Measurements from ENCODE around the gene USF1. TPM values are rescaled to one million over a fixed set of nuclear protein-coding genes. Genes with fewer than 3 reads are reported as not detected.

The USF1 gene
- total and polyA plus RNA-seq, 2 experiments from 2014 or later, result 23.8 to 74.8 TPM

DNA sequence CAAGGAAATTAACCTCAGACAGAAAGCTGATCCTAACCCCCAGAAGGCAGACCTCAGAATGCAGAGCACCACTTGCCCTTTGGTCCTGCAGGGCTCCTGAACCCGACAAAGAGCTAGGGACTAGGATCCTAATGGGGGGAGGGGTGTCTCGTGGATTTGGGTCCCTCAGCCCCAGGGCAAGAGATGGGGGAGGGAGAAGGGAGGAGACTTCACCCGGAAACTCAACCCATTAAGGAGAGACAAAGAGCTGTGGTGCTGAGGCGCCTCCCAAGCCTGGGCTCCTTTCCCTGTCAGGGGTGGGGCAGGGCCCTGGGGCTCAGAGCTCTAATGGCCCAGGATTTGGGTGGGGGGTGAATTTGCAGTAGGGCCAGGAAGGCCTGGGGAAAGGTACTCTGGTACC is 40.7 kb upstream of the USF1 start:
- no peaks in the 10 kb centered on the region for H3K36me3 ChIP-seq (ENCODE audit: insufficient read depth)
- H4K20me1 ChIP-seq (replicated peaks; ENCODE audit: insufficient read depth), result no peaks in the 10 kb centered on the region
- H3K4me3 Mint-ChIP-seq, result no peak overlapping the region
- H3K4me2 ChIP-seq, result 0 out of 2 replicates have a peak overlapping the region, but pooled peaks have one; percentile 38
- no peaks in the 10 kb centered on the region for H3F3A ChIP-seq (replicated peaks; ENCODE audit: low read depth)
- H3K27ac Mint-ChIP-seq, result no peak overlapping the region
- no peak for TF ChIP-seq ZNF114 (CRISPR knock-in tag; IDR thresholded peaks at IDR 0.05)
- TF ChIP-seq, protein P1, sequence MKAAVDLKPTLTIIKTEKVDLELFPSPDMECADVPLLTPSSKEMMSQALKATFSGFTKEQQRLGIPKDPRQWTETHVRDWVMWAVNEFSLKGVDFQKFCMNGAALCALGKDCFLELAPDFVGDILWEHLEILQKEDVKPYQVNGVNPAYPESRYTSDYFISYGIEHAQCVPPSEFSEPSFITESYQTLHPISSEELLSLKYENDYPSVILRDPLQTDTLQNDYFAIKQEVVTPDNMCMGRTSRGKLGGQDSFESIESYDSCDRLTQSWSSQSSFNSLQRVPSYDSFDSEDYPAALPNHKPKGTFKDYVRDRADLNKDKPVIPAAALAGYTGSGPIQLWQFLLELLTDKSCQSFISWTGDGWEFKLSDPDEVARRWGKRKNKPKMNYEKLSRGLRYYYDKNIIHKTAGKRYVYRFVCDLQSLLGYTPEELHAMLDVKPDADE (IDR thresholded peaks at IDR 0.05), result no peak
- TF ChIP-seq JUNB (IDR thresholded peaks at IDR 0.05; ENCODE audit: unreplicated experiment), result no peak
- no peak for TF ChIP-seq ZNF331 (CRISPR knock-in tag; IDR thresholded peaks at IDR 0.05; ENCODE audit: low read depth)
- TF ChIP-seq, protein P2, sequence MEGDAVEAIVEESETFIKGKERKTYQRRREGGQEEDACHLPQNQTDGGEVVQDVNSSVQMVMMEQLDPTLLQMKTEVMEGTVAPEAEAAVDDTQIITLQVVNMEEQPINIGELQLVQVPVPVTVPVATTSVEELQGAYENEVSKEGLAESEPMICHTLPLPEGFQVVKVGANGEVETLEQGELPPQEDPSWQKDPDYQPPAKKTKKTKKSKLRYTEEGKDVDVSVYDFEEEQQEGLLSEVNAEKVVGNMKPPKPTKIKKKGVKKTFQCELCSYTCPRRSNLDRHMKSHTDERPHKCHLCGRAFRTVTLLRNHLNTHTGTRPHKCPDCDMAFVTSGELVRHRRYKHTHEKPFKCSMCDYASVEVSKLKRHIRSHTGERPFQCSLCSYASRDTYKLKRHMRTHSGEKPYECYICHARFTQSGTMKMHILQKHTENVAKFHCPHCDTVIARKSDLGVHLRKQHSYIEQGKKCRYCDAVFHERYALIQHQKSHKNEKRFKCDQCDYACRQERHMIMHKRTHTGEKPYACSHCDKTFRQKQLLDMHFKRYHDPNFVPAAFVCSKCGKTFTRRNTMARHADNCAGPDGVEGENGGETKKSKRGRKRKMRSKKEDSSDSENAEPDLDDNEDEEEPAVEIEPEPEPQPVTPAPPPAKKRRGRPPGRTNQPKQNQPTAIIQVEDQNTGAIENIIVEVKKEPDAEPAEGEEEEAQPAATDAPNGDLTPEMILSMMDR (conservative IDR thresholded peaks at IDR 0.05; ENCODE audit: low read depth in 2 of 2), result no peak
- no peak for TF ChIP-seq STAT1 (IDR thresholded peaks at IDR 0.05; ENCODE audit: unreplicated experiment)
- no peaks in the 10 kb centered on the region for H3K27me3 ChIP-seq (ENCODE audit: insufficient read depth)
- H3K27ac ChIP-seq (ENCODE audit: low read depth), result no peak overlapping the region
- DNase-seq (ENCODE audit: low spot score) (peak; percentile 17), ATAC-seq (no peak; the same call in 2 of the 3 replicates)
- H2AFZ ChIP-seq, result 0 out of 2 replicates have a peak overlapping the region, but pooled peaks have one; percentile 14
- no peaks in the 10 kb centered on the region; the same call in 2 of the 3 replicates for H3K9me3 Mint-ChIP-seq
- H3K4me1 Mint-ChIP-seq, result peaks cover 20% of the 10 kb centered on the region
- peaks cover 7% of the 10 kb centered on the region for H3K4me1 ChIP-seq (ENCODE audit: insufficient read depth)
- H3K4me3 ChIP-seq, result no peak overlapping the region
- peaks cover 12% of the 10 kb centered on the region for H3K27me3 Mint-ChIP-seq (ENCODE audit: insufficient read depth, low read depth, poor library complexity)
- H3K9me2 ChIP-seq (ENCODE audit: insufficient read depth), result peaks cover 5% of the 10 kb centered on the region; the same call in 1 of the 2 replicates
- H3K79me2 ChIP-seq (replicated peaks; ENCODE audit: insufficient read depth), result no peaks in the 10 kb centered on the region
- H3K36me3 Mint-ChIP-seq (ENCODE audit: low read depth), result no peaks in the 10 kb centered on the region; the same call in 2 of the 3 replicates

DNA sequence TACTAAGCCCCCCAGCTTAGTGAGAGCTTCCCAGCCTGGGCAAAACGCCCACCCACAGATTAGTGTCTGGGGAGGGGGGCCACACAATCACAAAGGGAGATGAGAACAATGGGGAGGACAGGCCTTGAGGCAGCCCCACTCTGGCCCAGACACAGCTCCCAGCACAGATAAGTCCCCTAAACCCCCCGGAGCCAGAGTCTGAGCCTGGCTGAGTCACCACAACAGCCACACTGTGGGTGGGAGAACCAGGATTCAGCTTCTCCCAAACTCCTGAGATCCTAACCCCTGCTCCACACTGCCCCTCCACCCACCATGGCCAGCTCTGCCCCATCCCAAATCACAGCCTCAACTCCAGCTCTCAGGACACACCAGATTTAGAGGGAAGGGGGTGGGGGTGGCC is 39.4 kb upstream of the USF1 start:
- Histone ChIP-seq H4K20me1 (replicated peaks; ENCODE audit: insufficient read depth) (no peaks in the 10 kb centered on the region), H3K4me2 (no peak overlapping the region), H3K36me3 (ENCODE audit: insufficient read depth) (no peaks in the 10 kb centered on the region), H3K27me3 (ENCODE audit: insufficient read depth) (no peaks in the 10 kb centered on the region), H3K4me3 (no peak overlapping the region), H2AFZ (no peak overlapping the region), H3K27ac (ENCODE audit: low read depth) (no peak overlapping the region), H3K4me1 (ENCODE audit: insufficient read depth) (peaks cover 13% of the 10 kb centered on the region), H3K79me2 (replicated peaks; ENCODE audit: insufficient read depth) (no peaks in the 10 kb centered on the region), H3K9me2 (ENCODE audit: insufficient read depth) (peaks cover 5% of the 10 kb centered on the region; the same call in 1 of the 2 replicates), H3F3A (replicated peaks; ENCODE audit: low read depth) (peaks cover 2% of the 10 kb centered on the region; the same call in 1 of the 2 replicates)
- Mint-ChIP-seq H3K4me1 (peaks cover 25% of the 10 kb centered on the region), H3K27me3 (ENCODE audit: insufficient read depth, low read depth, poor library complexity) (peaks cover 14% of the 10 kb centered on the region), H3K36me3 (ENCODE audit: low read depth) (no peaks in the 10 kb centered on the region; the same call in 2 of the 3 replicates), H3K27ac (no peak overlapping the region), H3K4me3 (no peak overlapping the region), H3K9me3 (no peaks in the 10 kb centered on the region; the same call in 2 of the 3 replicates)
- ATAC-seq (no peak), DNase-seq (ENCODE audit: low spot score) (no peak)
- TF ChIP-seq STAT1 (IDR thresholded peaks at IDR 0.05; ENCODE audit: unreplicated experiment) (no peak), EZH2 (IDR thresholded peaks at IDR 0.05; ENCODE audit: low read depth, unreplicated experiment) (no peak)

DNA sequence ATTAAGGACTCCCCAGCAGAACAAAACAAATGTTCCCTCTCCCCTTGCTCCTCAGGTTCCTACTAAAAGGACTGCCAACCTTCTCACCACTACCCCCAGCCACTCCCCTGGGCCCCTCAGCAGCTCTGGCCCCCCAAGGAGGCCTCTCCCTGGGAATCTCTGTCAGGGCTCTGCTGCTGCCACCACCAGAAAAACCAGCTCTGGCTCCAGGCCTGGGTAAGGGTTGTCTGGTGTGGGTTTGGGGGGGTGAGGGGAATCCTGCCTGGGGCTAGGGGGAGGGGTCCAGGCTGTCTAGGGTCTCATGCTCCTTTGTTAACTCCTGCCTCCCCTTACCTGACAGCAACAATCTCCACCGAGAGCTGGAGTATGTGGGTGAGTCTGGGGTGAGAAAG is 38.8 kb upstream of the USF1 start:
- no peak overlapping the region for H3K27ac ChIP-seq (ENCODE audit: low read depth)
- Mint-ChIP-seq H3K4me1 (peaks cover 25% of the 10 kb centered on the region), H3K4me3 (no peak overlapping the region), H3K36me3 (ENCODE audit: low read depth) (no peaks in the 10 kb centered on the region; the same call in 2 of the 3 replicates), H3K9me3 (no peaks in the 10 kb centered on the region; the same call in 2 of the 3 replicates), H3K27ac (no peak overlapping the region), H3K27me3 (ENCODE audit: insufficient read depth, low read depth, poor library complexity) (peaks cover 12% of the 10 kb centered on the region)
- TF ChIP-seq, protein P3, sequence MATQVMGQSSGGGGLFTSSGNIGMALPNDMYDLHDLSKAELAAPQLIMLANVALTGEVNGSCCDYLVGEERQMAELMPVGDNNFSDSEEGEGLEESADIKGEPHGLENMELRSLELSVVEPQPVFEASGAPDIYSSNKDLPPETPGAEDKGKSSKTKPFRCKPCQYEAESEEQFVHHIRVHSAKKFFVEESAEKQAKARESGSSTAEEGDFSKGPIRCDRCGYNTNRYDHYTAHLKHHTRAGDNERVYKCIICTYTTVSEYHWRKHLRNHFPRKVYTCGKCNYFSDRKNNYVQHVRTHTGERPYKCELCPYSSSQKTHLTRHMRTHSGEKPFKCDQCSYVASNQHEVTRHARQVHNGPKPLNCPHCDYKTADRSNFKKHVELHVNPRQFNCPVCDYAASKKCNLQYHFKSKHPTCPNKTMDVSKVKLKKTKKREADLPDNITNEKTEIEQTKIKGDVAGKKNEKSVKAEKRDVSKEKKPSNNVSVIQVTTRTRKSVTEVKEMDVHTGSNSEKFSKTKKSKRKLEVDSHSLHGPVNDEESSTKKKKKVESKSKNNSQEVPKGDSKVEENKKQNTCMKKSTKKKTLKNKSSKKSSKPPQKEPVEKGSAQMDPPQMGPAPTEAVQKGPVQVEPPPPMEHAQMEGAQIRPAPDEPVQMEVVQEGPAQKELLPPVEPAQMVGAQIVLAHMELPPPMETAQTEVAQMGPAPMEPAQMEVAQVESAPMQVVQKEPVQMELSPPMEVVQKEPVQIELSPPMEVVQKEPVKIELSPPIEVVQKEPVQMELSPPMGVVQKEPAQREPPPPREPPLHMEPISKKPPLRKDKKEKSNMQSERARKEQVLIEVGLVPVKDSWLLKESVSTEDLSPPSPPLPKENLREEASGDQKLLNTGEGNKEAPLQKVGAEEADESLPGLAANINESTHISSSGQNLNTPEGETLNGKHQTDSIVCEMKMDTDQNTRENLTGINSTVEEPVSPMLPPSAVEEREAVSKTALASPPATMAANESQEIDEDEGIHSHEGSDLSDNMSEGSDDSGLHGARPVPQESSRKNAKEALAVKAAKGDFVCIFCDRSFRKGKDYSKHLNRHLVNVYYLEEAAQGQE (IDR thresholded peaks at IDR 0.05; ENCODE audit: unreplicated experiment), result no peak
- TF ChIP-seq JUNB (IDR thresholded peaks at IDR 0.05; ENCODE audit: unreplicated experiment), result no peak
- no peaks in the 10 kb centered on the region for H4K20me1 ChIP-seq (replicated peaks; ENCODE audit: insufficient read depth)
- H3K79me2 ChIP-seq (replicated peaks; ENCODE audit: insufficient read depth), result no peaks in the 10 kb centered on the region
- H3K4me2 ChIP-seq, result no peak overlapping the region
- no peak overlapping the region for H2AFZ ChIP-seq
- no peaks in the 10 kb centered on the region for H3K27me3 ChIP-seq (ENCODE audit: insufficient read depth)
- ATAC-seq (no peak), DNase-seq (ENCODE audit: low spot score) (no peak)
- peaks cover 16% of the 10 kb centered on the region for H3K4me1 ChIP-seq (ENCODE audit: insufficient read depth)
- peaks cover 5% of the 10 kb centered on the region for H3K9me2 ChIP-seq (ENCODE audit: insufficient read depth)
- no peak overlapping the region for H3K4me3 ChIP-seq
- H3K36me3 ChIP-seq (ENCODE audit: insufficient read depth), result no peaks in the 10 kb centered on the region
- H3F3A ChIP-seq (replicated peaks; ENCODE audit: low read depth), result peaks cover 5% of the 10 kb centered on the region; the same call in 1 of the 2 replicates

Data from GM23338 (cell line).